ENCODE data around the gene EDNRB.
"Not testable (repeated sequence)": the region's sequence is repeated elsewhere in the genome, so short reads cannot be mapped to it uniquely, and the experiment has no call there.

EDNRB gene

DNA sequence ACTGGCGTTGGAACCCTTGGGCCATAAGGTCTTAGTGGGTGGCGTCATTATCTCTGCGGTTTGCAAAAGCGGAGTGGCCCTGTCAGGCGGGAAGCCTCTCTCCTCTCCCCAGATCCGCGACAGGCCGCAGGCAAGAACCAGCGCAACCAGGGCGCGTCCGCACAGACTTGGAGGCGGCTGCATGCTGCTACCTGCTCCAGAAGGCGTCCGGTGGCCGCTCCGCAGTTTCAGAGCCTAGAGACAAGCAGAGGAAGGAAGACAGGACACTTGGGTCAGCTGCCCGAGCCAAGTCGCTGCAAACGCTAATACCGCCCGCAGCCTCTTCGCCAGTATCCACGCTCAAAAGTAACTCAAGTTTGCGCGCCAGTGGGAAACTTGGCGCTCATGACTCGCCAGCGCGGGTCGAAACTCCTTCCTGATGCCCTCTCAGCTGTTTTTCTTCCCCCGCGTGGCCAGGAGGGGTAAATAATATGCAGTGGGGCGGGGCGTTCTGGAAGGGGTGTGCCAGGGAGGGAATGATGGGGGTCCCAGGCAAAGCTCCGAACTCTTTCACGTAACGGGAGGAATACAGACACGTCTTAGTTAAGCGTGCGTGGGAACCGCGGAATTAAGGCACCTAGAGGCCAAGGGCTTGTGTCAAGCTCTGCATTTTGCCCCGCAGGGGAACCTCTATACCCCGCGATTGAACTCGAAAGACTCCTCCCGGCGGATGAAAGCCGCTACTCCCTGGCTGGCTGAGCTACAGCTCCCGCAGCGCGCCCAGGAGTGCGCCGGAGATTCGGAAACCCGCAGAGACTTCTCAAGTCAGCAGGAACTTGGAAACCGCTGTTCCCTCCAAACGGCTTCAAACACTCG is at the start of gene EDNRB:
EDNRB (minus strand) TSS at position 441 of the 855 bp plus-strand sequence; CDS start at position 183, 258 bp downstream.
- DNase-seq (ENCODE audit: low read depth) = no peak

DNA sequence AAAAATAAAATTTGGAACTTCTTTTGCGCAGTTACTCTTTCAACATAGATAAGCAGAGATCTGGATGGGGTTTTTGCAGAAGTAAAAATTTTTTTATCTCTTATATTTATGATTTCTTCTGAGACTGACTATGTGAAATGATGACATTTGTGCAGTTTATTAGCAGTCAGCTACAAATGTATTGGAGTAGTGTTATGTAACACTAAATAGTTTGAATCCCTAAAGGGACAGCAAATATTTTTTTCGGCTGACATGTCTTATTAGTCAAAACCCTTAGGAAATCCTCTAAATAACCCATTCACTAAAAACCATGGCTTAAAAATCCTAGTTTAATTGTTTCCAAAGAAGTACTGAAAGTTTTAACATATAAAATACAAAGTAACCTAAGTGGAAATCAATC is 48.0 kb upstream of the EDNRB start:
- no peak for DNase-seq (ENCODE audit: low read depth)

DNA sequence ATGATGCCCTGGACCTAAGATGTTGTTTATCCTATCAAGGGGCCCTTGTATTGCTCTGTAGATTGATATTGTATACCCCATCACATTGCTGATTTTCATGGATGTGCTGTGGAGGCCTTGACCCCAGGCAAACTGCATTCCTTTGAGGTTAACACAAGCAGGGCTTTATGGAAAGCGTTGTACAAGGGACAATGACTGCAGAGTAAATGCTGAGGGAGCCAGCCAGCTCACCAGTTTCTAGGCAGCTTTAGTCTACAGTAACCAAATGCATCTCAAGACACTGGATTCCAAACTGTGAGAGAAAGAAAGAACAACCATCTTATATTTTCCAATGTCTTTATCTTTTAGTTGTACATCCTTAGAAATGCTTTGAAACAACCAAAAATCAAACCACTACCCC is 34.1 kb upstream of the EDNRB start:
- no peak for DNase-seq (ENCODE audit: low read depth)

DNA sequence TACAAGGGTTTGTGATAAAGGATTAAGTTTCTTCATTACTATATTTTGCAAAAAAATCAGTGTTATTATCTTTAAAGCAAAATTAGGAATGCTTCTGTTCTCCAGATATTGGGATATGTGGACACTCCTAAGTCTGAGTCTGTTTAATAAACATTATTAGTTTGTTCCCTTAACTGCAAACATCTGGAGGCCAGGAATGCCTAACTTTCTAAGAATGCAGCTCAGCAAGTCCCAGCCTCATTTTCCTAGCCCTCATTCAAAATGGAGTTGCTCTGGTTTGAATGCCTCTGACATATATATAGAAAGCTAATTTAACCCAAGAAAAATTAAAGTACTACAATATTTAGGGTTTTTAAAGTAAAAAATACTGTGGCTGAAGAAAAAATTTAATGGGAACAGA is 33.6 kb upstream of the EDNRB start:
- no peak for DNase-seq (ENCODE audit: low read depth)

DNA sequence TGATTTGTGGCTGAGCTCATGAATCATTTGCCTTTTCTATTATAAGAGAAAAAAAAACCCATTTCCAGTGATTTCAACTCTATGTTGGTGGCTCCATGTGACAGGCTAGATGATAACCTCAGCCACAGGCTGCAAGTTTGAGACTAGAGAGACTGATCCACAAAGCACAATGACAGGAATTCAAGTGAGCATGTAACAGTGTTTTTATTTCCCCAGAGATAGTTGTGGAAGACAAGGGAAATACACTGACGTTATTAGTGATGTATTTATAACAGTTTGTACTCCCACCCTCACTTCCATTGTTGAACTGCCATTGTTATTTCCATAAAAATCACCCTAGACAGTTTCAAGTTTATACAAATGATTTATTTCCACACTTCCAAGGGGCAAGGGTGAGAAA is 27.9 kb upstream of the EDNRB start:
- DNase-seq (ENCODE audit: low read depth) = no peak

DNA sequence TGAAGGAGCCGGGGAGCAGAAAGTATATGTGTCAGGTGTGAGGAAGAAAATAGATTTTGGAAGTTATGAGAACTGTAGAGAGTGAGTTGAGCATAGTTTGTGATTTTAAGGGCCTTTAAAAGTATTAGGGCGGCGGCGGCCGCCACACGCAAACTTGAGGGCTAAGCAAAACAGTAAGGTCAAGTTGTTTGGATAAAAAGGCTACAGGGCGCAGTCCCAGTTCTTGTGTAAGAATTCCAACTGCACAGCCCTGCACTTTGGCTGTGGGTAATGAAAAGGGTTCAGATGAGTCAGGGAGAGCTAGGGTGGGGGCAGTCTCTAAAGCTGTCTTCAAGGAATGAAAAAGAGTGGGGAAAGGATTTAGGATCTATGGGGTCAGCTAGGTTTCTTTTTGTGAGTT is 16.4 kb upstream of the EDNRB start:
- DNase-seq (ENCODE audit: low read depth) = not testable (repeated sequence)

DNA sequence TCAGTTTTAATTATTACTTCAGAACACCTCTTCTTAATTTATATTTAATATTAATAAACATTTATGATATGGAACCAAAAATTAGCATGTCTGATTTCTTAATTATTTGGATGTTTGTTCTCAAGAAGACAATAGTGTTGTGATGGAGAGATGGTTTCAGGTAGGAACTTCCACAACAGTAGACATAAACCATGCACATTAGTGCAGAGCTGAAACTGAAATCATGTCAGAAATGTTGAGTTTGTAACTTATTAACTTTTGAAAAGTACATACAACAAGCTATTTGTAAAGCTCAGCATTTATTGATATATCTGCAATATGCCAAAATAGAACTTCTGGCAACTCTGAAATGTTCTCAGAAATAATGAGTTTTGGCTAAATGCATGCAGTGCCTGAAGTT is 11.8 kb upstream of the EDNRB start:
- DNase-seq (ENCODE audit: low read depth) = no peak

DNA sequence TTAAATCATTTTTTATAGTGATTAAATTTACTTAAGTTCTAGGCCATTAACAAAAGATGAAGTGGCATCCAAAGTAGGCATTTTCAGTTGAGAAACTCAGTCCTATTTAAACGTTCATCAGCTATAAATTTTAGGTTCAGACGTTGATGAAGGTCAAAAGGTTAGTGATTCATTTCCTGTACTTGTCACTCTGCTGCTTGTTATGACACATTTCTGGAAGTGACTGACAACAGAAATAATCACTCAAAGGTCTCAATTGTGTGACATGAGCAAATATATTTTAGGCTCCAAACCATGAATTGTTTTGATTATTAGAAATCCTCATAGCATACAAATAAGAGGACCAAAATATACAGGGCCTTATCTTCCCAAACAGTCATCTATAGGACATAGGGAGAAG is 10.3 kb upstream of the EDNRB start:
- DNase-seq (ENCODE audit: low read depth) = no peak

DNA sequence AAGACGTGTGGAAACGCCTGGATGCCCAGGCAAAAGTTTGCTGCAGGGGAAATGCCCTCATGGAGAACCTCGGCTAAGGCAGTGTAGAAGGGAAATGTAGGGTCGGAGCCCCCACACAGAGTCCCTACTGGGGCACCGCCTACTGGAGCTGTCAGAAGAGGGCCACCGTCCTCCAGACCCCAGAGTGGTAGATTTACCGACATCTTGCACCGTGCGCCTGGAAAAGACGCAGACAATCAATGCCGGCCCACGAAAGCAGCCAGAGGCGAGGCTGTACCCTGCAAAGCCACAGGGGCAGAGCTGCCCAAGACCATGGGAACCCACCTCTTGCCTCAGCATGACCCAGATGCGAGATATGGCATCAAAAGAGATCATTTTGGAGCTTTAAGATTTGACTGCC is 7.0 kb upstream of the EDNRB start:
- no peak for DNase-seq (ENCODE audit: low read depth)

DNA sequence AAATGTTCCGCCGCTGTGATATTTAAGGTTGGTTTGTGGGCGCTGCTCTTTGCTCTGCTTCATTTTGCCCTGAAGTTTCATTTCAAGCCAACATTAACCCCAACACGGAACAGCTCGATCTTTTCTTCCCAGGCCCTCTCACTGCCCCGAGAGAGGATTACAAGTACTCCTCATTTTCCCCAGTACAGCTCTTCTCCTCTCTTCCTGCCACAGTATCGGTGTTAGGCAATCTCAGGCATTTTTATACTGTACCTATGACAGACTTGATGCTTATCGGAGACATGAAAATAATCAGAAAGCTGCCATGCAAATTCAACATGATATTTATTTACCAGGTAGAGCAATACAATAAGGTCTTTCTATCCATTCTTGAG is 1.3 kb upstream of the EDNRB start:
- DNase-seq (ENCODE audit: low read depth) = no peak

DNA sequence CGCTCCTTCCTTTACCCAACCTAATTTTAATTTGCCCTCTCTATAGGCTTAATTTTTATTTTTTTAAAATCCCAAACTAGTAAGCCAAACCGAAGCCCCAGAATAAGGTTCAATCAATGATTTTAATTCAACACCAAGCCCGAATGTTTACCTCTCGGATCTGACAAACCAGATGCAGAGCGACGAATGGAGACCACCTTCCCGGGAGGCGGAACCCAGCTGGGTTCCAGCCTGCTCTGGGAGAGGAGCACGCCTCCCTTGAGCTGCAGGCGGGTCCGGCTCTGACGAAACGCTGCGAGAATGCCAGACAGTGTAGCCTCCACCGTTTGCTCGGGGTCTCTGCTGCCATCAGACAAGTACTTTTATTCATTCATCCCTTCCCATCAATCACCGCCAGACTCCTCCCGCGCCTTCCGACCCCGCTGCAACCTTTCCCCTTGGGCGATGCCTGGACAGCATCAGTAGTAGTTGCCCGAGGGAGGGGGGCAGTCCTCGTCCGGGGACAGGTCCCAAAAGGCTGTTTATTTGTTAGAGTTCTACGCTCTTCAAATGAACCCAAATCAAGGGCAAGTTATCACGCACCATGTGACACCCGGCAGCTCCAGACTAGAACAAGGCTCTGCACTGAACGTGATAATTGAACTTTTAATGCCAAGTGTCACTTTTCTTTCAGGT is 752 bp upstream of the EDNRB start:
- DNase-seq (ENCODE audit: low read depth) = no peak

DNA sequence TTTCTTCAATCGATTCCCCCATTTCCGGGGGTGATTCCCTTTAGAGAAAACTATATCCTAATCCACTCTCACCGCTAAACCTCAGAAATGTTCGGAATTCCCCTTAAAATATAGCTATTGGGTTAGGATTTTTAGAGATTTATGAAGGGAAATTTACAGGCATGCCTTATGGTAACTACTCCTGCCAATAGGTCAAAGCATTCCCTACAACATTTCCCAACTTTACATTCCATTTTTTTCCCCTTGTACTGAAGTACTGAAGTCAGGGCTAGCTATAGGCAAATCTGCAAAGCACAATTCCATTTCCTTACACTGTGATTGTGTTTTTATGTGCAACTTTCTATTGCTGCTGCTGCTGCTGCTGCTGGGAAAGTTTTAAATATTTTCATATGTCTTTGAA is 2.1 kb downstream of the EDNRB start:
- no peak for DNase-seq (ENCODE audit: low read depth)

DNA sequence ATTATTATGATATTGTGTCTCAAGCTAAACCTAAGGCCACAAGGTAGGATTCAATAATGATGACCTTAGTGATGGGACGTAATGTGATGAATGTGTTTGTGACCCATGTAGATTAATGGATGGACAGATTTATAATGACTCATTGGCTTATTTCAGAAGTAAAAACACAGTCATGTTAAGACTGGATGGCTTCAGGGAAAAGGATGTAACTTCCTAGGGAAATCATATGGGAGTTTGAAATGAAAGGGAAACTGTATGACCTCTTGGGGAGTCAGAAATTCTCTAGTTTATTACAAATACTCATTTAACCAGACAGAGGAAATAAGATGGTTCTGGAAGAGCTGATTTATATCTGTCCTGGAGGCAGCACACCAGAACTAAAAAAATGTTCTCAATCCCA is 2.9 kb downstream of the EDNRB start:
- no peak for DNase-seq (ENCODE audit: low read depth)

DNA sequence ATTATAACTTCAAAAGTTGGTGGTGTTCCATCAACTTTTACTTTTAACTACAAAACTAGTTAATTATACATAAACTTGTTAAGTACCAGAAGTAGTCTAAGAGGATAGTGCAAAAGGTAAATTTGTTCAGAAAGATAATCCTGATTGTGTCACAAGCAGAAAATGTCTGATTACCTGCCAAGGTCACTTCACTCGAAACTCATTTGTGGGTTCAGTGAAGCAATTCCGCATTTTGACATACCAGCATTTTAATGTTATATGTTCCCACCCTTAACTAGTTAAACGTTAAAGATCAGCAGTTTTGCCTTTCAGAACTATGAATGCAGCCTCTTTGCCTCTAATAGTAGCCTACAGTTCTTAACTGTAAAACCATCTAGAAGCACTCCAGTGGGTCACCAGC is 5.6 kb downstream of the EDNRB start:
- no peak for DNase-seq (ENCODE audit: low read depth)

DNA sequence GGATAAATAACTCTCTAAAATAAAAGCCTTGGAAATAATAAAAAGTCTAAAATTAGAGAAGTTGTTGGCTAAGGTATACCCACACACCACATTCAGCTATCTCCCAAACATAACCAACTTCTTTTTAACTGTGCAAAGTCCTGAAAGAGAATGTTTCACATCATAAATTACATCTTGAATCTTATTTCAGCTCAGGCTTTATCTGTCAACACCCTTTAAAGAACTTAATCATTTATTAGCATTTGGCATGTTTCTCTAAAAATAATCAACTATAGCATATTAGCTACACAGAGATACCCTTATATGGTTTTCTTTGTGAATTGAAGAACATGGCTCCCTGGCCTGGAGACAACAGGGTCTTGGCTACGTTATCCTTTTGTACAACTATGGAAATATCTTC is 6.9 kb downstream of the EDNRB start:
- no peak for DNase-seq (ENCODE audit: low read depth)

DNA sequence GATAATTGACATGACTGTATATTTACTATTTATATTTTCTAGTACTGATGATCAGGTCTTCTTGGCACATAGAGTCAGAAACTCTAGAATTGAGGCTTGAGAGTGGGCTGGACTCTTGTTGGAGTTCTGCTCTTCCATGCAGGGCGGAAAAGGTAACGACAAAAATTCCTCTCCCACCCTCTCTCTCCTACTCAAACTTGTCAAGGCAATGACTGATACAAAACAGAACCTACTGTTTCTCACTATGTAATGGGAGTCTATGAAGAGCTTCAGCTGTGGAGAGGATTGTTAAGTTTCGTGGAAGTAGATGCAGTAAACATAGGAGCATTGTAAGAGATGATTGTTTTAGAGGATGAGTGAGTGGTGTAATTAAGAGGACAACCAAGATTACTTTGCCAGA is 8.8 kb downstream of the EDNRB start:
- DNase-seq (ENCODE audit: low read depth) = no peak

DNA sequence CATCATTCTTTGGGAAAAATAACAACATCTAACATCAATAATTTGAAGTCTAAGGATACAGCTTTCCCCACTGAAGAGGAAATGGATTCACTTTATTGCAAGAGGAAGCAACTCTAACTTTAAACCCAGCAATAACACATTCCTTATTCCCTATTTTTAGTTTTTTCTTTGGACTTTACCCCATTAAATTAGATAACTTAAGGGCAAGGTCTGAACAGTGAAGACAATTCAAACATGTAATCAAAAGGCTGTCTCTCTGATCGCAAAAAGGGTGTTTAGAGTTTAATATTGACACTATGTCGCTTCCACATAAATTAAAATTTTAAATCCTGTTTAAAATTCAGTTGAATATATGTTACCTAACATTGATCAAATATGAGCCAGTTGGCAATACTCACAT is 10.1 kb downstream of the EDNRB start:
- no peak for DNase-seq (ENCODE audit: low read depth)

DNA sequence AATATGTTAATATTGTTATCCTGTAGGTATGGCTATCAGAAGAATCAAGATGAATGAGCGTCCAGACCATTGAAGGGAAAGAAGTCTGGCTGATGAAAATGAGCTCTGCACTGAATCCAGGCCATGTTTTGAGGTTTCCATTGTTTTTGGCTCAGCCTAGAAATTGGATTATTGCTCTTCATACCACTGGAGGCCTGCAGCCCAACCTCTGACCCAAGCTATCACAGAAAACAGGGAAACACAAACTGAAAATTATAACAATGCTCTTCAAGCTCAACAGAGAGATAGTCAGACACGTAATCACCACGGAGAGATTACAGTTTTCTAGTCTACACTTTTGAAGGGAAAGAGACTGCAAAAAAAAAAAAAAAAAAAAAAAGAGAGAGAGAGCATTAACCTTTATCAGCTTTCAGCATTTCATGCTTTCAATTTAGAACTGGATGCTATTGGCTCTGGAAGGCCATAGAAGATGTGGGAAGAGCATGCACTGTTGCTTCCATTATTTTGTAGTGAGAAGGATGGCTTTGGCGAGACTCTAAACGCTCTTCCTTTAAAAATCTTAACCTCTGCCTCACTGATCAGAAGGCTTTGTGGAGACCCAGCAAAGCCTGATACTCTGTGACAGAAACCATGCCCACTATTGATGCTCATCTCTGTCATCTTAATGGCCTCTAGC is 10.8 kb downstream of the EDNRB start:
- no peak for DNase-seq (ENCODE audit: low read depth)

DNA sequence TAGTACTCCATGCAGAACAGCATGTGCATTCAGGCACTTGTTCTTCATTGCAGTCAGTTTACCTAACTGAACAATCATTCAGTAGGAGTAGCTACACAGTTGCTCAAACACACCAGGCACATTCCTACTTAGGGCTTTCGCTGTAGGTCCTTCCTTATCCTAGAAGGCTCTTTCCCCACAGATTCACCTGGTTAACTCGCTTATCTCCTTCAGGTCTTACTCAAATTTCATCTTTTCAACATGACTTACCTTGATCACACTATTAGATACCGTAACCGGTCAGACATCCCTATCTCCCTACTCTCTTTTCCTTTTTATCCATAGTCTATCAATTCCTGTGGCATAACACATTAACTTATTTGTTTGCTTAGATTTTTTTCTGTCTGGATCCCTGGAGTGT is 14.6 kb downstream of the EDNRB start:
- DNase-seq (ENCODE audit: low read depth) = no peak

DNA sequence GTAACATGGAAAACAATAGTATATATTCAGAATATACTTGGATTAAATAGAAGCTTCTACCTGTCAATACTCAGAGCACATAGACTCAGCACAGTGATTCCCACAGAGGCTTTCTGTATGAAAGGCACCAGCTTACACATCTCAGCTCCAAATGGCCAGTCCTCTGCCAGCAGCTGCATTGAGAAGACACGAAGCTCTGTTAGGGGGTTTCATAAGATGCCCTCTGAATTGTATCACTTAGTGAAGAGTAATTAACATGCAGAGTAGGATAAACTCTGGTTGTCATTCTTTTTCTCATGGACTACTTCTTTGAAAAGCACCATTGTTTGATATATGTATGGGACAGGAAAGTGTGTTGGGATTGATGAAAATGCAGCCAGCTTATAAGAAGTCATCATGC is 15.2 kb downstream of the EDNRB start:
- no peak for DNase-seq (ENCODE audit: low read depth)

DNA sequence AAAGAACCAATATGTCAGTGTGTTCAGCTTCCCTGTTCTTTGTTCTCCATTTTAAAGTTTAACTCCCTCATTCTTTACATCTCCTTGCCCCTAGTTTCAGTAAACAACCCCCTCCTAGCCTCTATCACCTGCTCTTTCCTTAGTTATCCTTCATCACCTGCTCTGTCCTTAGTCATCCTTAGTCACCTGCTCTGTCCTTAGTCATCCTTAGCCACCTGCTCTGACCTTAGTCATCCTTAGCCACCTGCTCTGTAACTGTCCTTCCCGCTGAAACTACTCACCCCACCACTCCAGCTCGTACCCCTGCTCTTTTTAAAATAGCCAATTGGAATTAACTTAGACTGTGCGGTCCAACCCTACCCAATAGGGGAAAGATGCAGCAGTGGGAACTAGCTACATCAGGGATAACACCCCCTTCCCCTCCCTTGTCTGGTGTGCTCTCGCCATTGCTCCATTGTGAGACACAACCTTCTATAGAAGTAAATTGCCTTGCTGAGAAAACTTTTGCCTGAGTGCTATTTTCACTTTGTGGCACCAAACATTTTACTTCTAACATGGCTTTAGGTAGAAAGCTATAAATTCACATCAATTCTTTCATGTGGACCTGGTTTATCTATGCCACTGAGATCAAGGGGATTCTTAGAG is 16.2 kb downstream of the EDNRB start:
- no peak for DNase-seq (ENCODE audit: low read depth)

DNA sequence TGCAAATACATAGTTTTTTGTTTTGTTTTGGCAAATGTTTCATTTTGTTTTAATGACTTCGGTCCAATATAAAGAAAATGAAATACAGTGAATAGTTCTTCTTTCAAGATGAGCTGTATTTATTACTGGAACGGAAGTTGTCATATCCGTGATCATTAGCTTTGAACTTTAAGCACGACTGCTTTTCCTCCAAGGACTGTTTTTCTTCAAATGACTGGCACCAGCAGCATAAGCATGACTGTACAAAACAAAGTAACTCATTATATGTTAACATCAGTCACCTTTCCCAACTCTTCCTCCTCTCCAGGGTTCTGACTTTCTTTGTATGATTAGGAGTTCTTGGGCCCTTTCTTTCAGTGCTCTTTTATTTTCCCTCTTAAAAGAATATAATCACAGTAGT is 20.5 kb downstream of the EDNRB start:
- no peak for DNase-seq (ENCODE audit: low read depth)

DNA sequence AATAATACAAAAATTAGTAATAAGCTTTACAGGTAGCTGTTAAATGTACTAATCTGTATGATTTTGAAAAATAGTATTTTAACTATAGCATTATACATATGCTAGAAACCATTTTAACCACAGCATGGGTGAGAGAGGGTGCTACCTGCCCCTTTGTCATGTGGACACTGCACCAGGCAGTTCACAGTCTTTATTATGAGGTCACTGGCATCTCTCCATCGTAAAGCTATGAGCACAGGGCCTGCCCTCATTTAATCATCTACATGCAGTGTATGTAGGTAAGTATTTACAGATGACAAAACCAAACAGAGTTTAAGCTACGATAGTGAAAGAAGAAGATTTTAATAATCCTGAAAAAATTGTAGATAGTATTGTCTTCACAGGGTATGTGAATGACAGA is 21.7 kb downstream of the EDNRB start:
- DNase-seq (ENCODE audit: low read depth) = no peak
